GM19239 (cell line): ENCODE data around the gene TNK1.
A peak's percentile ranks its signal among the peaks of the same experiment; 100 is the strongest.
"Not testable (repeated sequence)": the region's sequence is repeated elsewhere in the genome, so short reads cannot be mapped to it uniquely, and the experiment has no call there.

Experiments
- DNase-seq: peaks from one replicate; pipeline ENCODE4 v3.0.0; 2011; ENCODE audit warnings: low spot score; ENCODE audit not compliant: insufficient read length
- FAIRE-seq: peaks from 2 replicates; lab custom pipeline; 2011; peaks lifted over from hg19 to GRCh38; lab: Jason Lieb, UNC

The TNK1 gene

GRCh38 chr17:7380855-7381683, at the start of gene TNK1:
Gene TNK1, plus strand, starts transcription at chr17:7381089. Its CDS starts 1,838 bp downstream, at chr17:7382927.
- FAIRE-seq (no peak), DNase-seq (no peak)

DNA sequence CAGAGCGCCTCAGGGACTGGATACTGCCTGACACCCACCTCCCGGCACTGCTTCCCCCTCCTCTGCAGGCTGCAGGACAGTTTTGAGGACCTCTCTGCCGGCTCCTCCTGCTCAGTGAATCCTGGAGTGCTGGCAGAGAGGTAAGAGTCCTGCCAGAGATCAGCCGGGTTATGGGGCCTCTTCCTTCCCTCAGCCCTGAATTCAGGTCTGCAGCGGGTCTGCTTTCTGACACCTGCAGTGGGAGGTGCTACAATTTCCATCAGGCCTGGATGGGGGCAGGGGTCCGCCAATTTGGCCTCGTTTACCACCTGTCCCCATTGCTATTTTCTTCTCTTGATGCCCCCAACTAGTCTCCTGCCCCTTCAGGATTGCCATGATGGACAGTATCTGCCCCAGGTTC, 48.8 kb upstream of the TNK1 start:
- DNase-seq, result no peak
- no peak for FAIRE-seq

GRCh38 chr17:7332600-7333069, 48.3 kb upstream of the TNK1 start:
- not testable (repeated sequence) for DNase-seq
- peak; percentile 66 for FAIRE-seq

DNA sequence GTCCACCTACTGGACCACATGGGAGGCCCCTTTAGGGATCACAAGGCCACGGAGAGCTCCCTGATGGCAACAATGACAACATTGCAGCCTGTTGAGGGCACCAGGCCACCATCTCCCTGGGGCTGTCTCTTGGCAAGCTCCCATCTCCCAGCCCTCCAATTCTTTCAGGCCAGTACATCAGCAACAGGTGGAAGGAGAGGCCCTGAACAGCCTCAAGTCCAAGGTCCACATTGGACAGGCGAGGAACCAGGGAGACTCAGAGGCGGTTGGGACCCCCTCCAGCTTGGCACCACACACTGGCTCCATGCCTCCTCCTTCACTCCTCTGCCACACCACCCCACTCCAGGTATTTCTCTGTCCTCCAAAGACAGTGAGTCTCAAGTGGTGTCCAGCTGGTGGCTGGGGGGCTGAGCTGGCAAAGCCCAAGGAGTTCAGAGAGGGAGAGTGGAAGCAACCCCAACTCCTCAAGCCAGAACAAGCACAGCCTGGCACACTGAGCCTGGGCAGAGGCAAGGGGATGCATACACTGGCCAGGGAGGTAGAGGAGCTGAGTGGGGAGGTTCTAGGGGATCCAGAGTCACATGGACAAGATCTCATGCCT, 45.9 kb upstream of the TNK1 start:
- DNase-seq (no peak), FAIRE-seq (no peak)

DNA sequence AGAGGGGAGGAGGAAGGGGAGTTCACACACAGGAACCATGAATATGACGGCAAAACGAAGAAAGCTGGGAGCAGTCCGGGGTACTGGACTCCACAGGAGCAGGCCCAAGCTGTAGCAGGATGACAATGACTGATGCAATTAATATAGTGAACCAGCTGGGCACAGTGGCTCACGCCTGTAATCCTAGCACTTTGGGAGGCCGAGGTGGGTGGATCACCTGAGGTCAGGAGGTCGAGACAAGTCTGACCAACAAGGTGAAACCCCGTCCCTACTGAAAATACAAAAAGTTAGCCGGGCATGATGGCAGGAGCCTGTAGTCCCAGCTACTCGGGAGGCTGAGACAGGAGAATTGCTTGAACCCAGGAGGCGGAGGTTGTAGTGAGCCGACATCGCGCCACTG, 45.1 kb upstream of the TNK1 start:
- DNase-seq, FAIRE-seq: not testable (repeated sequence)

- peak; percentile 97 for FAIRE-seq
- peak; percentile 65 for DNase-seq
These were observed 44.4 kb upstream of the TNK1 start, which contains the start of gene ACAP1 for GRCh38 chr17:7336240-7337175. Gene ACAP1, plus strand, starts transcription at chr17:7336529. Its CDS starts 206 bp downstream, at chr17:7336735.

GRCh38 chr17:7337600-7337999, 43.3 kb upstream of the TNK1 start:
- not testable (repeated sequence) for DNase-seq, FAIRE-seq

DNA sequence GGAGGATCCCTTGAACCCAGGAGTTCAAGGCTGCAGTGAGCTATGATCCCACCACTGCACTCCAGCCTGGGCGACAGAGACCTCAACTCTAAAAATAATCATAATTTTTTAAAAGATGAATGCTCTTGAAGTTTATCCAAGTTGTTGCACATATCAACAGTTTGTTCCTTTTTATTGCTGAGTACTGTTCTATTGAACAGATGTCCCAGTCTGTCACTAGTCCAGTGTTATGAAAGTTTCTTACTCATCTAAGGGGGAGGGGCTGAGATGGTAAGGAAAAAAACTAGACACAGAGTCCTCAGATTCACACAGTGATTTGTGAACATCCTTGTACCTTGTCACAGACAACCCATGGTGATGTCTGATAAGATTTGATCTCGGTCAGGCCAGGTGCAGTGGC, 40.7 kb upstream of the TNK1 start:
- FAIRE-seq (no peak), DNase-seq (no peak)

DNA sequence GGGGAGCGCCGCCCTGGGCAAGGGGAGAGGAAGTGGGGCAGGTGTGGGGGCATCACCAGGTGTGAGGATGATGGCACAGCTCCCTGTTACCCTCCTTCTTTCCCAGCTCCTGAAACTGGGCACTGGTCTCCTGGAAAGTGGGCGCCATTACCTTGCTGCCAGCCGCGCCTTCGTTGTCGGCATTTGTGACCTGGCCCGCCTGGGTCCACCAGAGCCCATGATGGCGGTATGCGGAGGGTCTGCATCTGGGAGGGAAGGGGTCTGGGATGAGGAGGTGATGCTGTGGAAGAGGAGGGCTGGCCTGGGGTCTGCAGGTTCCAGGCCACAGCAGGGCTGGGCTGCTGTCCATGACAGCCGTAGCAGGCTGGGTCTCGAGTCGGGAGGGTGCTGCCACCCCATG, 39.0 kb upstream of the TNK1 start:
- DNase-seq, result no peak
- no peak for FAIRE-seq

GRCh38 chr17:7343250-7343649, 37.6 kb upstream of the TNK1 start:
- FAIRE-seq (no peak), DNase-seq (no peak)

- FAIRE-seq, result no peak
- no peak for DNase-seq
These were observed 33.9 kb upstream of the TNK1 start for GRCh38 chr17:7346761-7347614.

GRCh38 chr17:7347630-7348477, 33.0 kb upstream of the TNK1 start:
- DNase-seq, result no peak
- no peak for FAIRE-seq

DNA sequence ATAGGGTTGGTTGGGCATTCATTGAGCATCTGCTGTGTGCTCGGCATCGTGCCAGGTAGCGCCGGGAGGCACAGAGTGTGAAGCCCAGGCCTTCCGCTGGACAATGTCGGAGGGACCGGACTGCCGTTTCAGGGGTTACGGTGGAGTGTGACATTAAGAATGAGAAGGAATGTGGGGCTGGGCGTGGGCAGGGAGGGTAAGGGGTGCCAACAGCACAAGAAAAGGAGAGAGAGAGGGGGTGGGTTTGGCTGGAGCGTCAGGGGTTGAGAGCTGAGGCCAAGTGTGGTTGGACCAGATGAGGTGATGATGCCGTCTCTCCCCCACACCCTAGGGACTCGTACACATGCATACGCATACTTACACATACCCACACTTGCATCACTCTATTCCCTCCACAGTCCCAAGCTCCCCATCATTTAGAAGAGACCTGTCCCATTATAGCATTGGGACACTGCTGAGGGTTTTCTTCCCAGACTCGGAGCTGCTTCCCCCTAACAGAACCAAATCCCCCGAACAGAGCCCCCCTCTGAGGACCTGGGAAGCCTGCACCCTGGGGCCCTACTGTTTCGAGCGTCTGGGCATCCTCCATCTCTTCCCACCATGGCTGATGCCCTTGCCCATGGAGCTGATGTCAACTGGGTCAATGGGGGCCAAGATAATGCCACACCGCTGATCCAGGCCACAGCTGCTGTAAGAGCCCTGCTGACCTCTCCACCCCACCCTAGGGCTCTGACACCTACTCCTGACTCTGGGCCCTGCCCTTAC, 32.2 kb upstream of the TNK1 start:
- FAIRE-seq, result no peak
- no peak for DNase-seq

DNA sequence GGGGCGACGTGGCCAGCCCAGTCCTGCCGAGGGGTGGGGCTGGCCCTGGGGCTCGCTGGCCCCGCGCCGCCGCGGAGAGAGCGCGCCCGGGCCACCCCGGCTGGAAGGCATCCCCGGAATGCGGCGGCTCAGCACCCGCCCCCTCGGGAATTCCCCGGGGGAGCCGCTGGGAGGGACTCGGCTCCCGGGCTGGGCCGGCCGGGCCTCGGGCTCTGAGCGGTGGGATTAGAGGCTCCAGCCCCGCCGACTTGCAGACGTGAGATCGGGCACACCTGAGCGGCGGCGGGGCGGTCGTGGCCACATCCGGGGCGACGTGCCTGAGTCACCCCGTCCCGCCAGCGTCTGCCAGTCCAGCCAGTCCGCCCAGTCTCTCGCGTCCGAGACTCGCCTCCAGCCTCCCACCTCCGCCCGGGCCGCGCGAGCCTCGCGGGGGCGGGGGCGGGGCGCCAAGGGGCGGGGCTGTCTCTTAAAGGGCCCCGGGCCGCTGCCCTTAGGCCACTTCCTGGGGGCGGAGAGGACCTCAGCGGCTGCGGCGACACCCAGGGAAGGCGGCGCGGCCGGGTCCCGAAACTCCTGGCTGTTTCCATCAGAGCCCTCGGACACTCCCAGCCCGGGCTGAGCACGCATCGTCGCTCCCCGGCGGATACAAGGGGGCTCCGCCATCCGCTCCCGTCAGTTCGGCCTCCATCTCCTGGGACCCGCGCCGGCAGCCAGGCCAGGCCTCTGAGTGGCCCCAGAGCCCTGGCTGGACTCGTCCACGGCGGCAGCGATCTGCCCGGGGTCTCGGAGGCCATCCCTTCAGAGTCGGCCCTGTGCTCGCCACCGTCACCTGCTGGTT, 29.0 kb upstream of the TNK1 start, which contains the start of gene KCTD11:
Gene KCTD11, plus strand, starts transcription at position 498 of the 838 bp plus-strand sequence.
- peak; percentile 95 for DNase-seq
- peak; percentile 83 for FAIRE-seq

GRCh38 chr17:7352503-7352889, 28.4 kb upstream of the TNK1 start:
- FAIRE-seq (no peak), DNase-seq (no peak)

DNA sequence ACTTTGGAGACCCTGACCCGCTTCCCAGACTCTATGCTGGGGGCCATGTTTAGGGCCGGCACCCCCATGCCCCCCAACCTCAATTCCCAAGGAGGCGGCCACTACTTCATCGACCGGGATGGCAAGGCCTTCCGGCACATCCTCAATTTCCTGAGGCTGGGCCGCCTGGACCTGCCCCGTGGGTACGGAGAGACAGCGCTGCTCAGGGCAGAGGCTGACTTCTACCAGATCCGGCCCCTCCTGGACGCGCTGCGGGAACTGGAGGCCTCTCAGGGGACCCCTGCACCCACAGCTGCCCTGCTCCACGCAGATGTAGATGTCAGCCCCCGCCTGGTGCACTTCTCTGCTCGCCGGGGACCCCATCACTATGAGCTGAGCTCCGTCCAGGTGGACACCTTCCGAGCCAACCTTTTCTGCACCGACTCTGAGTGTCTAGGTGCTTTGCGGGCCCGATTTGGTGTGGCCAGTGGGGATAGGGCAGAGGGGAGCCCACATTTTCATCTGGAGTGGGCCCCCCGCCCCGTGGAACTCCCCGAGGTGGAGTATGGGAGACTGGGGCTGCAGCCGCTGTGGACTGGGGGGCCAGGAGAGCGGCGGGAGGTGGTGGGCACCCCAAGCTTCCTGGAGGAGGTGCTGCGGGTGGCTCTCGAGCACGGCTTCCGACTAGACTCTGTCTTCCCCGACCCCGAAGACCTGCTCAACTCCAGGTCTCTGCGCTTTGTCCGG, 27.8 kb upstream of the TNK1 start:
- FAIRE-seq (no peak), DNase-seq (no peak)
